Measurements from ENCODE around the gene RNPS1.

GRCh38 chr16:2216330-2216729 is 51.6 kb downstream of the RNPS1 start:
- TF ChIP-seq CTCF (conservative IDR thresholded peaks at IDR 0.05 in 1 of 2, IDR thresholded peaks at IDR 0.05 in 1 of 2; ENCODE audit: low read depth in 1 of 2, low read length in 2 of 2) (no peak), EZH2 (IDR thresholded peaks at IDR 0.05; ENCODE audit: low read length, missing control alignments) (no peak)

Measured in fibroblast of lung (primary cell).